HG03045 (cell line): ENCODE data around the gene USP6.
"Not testable (repeated sequence)": the region's sequence is repeated elsewhere in the genome, so short reads cannot be mapped to it uniquely, and the experiment has no call there.

Experiments used
- ATAC-seq: cut with Tn5 transposase; IDR thresholded peaks from one replicate; pipeline ENCODE4 v1.9.1; 2021; ENCODE audit warnings: mild to moderate bottlenecking, moderate library complexity; ENCODE audit not compliant: unreplicated experiment

The USP6 gene

DNA sequence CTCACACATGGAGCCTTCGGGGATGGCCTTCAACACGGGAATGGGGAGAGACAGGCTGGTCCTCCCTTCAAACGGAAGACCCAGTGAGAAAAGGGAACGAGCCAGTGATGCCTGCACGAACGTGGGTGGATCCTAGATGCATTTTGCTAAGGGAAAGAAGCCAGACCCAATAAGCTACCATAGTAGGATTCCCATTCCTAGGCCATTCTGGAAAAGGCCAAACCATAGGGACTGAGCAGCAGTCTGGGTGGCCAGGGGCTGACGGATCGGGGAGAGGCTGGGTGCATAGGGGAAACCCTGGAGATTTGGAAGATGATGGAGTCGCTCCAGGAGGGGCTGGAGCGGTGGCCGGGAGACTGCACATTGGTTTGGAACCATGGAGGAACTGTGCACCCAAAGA is 18.7 kb downstream of the USP6 start:
- not testable (repeated sequence) for ATAC-seq

GRCh38 chr17:5135131-5135712 is 19.4 kb downstream of the USP6 start:
- not testable (repeated sequence) for ATAC-seq

- ATAC-seq, result no peak
Measured at GRCh38 chr17:5135726-5136579, 20.1 kb downstream of the USP6 start.

DNA sequence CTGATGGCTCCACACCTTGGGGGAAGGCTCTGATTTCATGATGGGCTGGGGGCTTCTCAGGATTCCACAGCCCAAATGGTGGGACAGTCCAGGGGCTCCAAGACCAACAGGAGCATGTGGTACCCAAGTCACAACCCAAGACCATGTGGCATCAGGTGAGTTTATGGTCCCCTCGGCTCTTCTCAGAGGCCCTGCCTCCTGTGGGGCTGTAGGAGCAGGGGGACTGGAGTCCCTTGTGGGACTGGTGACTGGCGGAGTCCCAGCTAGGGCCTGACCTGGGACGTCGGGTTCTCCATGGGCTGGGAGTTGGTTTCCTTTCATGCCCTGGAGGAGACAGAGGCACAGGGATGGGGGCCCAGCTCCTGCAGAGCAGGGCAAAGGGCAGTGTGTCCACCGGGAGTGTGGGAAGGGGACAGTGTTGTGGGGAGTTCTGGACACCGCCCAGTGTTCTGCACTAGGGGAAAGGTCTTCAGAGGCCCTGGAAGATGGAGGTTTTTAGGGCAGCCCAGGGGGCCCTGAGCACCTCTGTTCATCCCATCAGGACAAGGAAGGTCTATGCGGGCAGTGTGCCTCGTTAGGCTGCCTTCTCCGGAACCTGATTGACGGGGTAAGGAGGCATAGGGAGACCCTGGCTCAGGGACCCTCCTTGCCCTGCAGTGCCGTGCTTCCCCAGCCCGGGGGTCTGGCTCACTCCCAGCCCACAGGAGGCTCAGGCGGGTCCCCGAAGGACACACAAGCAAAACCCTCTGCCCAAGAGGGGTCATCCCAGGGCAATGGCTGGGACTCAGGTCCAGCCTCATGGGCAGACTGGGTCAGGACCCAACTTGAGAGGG is 21.0 kb downstream of the USP6 start:
- not testable (repeated sequence) for ATAC-seq

DNA sequence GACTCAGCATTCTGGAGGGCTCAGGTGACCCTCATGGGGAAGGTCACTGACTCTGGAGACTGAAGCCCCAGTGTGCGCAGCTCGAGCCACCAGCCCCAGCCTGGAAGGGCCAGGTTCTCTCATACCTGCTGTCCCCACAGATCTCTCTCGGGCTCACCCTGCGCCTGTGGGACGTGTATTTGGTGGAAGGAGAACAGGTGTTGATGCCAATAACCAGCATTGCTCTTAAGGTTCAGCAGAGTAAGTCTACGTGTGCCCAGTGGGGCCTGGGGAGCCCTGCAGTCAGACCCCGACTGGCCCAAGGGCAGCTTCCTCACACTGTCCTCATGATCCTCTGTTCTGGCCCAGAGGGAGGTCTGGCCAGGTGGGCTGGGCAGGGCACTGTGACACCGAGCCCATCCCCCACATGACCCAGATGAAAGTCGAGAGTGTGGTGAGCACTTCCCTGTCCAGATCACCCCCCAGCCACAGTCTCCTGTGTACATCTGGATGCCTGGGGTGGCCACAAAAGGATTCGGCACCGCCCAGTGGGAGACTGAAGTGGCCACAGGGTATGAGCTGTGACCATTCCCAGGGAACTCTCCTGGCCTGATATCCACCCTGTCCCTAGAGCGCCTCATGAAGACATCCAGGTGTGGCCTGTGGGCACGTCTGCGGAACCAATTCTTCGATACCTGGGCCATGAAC is 21.8 kb downstream of the USP6 start:
- not testable (repeated sequence) for ATAC-seq

GRCh38 chr17:5138198-5138544 is 22.3 kb downstream of the USP6 start:
- ATAC-seq, result not testable (repeated sequence)

- ATAC-seq, result no peak
Measured at GRCh38 chr17:5138616-5139457, 23.0 kb downstream of the USP6 start.

GRCh38 chr17:5139458-5139732 is 23.6 kb downstream of the USP6 start:
- no peak for ATAC-seq

DNA sequence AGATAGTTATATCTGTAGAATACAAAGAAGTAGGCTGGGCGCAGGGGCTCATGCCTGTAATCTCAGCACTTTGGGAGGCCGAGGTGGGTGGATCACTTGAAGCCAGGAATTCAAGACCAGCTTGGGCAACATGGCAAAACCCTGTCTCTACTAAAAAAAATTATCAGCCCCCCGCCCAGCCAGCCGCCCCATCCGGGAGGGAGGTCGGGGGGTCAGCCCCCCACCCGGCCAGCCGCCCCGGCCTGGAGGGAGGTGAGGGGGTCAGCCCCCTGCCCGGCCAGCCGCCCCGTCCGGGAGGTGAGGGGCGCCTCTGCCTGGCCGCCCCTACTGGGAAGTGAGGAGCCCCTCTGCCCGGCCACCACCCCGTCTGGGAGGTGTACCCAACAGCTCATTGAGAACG is 27.0 kb downstream of the USP6 start:
- ATAC-seq, result not testable (repeated sequence)

DNA sequence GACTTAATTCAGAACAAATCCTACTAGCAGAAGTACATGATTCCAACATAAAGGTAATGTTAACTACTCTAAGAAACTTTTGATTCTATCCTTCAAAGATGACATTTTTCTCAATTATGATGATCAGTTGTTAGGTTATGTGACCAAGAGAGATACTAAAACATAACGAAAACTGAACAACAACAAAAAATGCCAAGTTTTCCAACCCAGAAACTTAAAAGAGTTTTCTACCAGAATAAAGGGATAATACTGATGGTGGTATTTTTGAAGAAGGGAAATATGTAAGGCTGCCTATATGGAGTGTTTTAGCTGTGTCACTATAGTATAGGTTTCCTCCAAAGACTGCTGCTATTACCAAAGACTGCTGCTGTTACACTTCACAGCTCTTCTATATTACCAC is 30.3 kb downstream of the USP6 start:
- not testable (repeated sequence) for ATAC-seq

DNA sequence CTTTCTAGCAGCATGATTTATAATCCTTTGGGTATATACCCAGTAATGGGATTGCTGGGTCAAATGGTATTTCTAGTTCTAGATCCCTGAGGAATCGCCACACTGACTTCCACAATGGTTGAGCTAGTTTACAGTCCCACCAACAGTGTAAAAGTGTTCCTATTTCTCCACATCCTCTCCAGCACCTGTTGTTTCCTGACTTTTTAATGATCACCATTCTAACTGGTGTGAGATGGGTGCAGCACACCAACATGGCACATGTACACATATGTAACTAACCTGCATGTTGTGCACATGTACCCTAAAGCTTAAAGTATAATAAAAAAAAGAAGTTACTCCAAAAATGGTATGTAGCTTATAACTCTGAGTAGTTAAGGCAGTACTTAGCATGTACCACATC is 44.9 kb downstream of the USP6 start:
- not testable (repeated sequence) for ATAC-seq

DNA sequence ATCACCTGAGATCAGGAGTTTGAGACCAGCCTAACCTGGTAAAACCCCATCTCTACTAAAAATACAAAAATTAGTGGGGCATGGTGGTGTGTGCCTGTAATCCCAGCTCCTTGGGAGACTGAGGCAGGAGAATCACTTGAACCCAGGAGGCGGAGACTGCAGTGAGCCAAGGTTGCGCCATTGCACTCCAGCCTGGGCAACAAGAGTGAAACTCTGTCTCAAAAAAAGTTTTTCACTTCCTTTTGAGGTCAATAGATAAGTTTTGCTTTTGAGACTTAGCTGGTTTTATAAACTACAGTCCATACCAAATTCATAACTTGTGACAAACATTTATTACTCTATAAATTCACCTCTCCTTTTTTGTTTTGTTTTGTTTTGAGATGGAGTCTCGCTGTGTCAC is 46.0 kb downstream of the USP6 start:
- ATAC-seq, result not testable (repeated sequence)

GRCh38 chr17:5164436-5164835 is 48.6 kb downstream of the USP6 start:
- ATAC-seq, result no peak

- not testable (repeated sequence) for ATAC-seq
Measured at GRCh38 chr17:5165791-5166564, 50.1 kb downstream of the USP6 start.

DNA sequence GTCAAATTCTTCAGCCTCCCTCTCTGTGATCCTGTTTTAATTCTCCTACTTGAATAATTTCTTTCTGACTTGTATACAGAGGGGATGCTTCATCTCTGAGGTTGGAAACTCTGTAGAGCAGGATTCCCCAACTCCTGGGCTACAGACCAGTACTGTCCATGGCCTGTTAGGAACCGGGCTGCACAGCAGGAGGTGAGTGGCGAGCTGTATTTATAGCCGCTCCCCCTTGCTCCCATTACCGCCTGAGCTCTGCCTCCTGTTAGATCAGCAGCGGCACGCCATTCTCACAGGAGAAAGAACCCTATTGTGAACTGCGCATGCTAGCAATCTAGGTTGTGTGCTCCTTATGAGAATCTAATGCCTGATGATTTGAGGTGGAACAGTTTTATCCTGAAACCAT is 59.2 kb downstream of the USP6 start:
- ATAC-seq, result not testable (repeated sequence)

DNA sequence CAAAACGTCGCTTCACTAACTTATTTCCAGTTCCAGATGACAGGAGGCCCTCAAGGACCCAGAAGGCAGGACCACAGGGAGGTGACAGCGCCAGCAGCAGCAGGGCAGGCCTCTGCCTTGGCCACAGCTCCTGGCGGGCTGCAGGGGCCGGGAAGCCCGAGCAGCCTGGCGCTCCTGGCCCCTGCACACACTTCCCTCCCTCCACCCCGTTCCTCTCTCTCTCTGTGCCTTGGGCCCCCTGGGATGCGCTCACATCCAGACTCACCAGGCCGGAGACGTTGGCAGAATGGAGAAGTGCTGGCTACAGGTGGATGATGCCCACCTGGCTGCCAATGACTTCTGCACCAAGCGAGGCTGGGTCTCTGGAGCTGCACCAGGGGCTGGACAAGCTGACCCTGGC is 63.2 kb downstream of the USP6 start:
- no peak for ATAC-seq

DNA sequence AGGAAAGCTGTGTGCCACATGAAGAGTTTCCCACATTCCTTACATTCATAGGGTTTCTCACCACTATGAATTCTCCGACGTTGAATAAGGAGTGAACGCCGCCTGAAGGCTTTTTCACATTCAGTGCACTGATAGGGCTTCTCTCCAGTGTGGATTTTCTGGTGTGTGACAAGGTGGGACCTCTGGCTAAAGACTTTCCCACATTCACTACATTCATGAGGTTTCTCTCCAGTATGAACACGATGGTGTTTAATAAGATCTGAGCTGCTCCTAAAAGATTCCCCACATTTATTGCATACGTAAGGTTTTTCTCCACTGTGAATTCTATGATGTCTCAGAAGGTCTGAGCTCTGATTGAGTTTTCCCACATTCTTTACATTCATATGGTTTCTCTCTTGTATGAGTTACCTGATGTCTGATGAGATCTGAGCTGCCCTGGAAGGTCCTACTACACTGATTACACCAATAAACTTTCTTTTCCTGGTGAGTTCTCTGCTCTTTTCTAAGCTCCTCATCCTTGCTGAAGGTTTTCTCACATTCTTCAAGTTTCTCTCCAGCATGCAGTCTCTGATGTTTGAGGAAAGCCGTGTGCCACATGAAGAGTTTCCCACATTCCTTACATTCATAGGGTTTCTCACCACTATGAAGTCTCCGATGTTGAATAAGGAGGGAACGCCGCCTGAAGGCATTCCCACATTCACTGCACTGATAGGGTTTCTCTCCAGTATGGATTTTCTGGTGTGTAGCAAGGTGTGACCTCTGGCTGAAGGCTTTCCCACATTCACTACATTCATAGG is 65.9 kb downstream of the USP6 start:
- no peak for ATAC-seq

- ATAC-seq, result no peak
Measured at GRCh38 chr17:5182597-5183409, 67.0 kb downstream of the USP6 start.
